ENCODE results near the gene GOLGA5. TPM values are rescaled to one million over a fixed set of nuclear protein-coding genes. Genes with fewer than 3 reads are reported as not detected.

Gene GOLGA5
- total and polyA plus RNA-seq, 2 of the 8 experiments (the other 6 are each of a cell fraction or from before 2014, with no cell fraction given), result 13.0 to 25.4 TPM

DNA sequence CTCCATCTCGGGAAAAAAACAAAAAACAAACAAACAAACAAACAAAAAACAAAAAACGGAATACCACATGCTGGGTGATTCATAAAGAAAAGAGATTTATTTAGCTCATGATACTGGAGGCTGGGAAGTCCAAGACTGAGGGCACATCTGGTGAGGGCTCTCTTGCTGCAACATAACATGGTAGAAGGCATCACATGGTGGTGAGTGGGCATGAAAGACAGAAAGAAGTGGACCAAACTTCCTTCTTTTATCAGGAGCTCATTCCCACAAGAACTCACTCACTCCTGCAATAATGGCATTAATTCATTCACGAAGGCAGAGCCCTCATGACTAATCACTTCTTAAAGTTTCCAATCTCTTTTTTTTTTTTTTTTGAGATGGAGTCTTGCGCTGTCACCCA, 37.7 kb upstream of the GOLGA5 start:
- H3K79me1 ChIP-seq (ENCODE audit: low read depth, low read length), result no peaks in the 10 kb centered on the region
- no peak overlapping the region for H3K4ac ChIP-seq (replicated peaks; ENCODE audit: insufficient read length, low read depth, low read length)
- no peak overlapping the region for H3K4me3 ChIP-seq (ENCODE audit: extremely low read depth in 1 of 4, insufficient read depth in 2 of 4, low read depth in 3 of 4, low read length in 4 of 4)
- WGBS, 2 experiments (ENCODE audit: extremely low coverage in 1 of 2, insufficient coverage in 1 of 2, insufficient read length in 1 of 2, insufficient replicate concordance in 2 of 2, low coverage in 1 of 2, low lambda C conversion rate in 2 of 2, missing lambda C conversion rate in 1 of 2), result 93% methylated on average over 3 of the region's 4 CpGs; no CpG with 5 or more reads in 1 of the 2 experiments
- H3K79me2 ChIP-seq (ENCODE audit: control insufficient read depth in 1 of 2, insufficient read depth in 2 of 2, low read length in 2 of 2), result no peaks in the 10 kb centered on the region
- CTCF ChIA-PET (ENCODE audit: partially characterized antibody), result interaction anchor here (1.1 kb wide), 1 partner anchor 148 kb away, joined by 3 read pairs; no protein-coding TSS in a partner anchor
- H3K23ac ChIP-seq (ENCODE audit: insufficient read length), result no peak overlapping the region
- no peak overlapping the region for H2BK120ac ChIP-seq (replicated peaks; ENCODE audit: low read depth, low read length)
- no peak overlapping the region for H2AK5ac ChIP-seq (ENCODE audit: low read depth, low read length)
- no peaks in the 10 kb centered on the region for H4K20me1 ChIP-seq (replicated peaks in 1 of 2; ENCODE audit: control insufficient read depth in 1 of 2, insufficient read depth in 2 of 2, low read length in 2 of 2)
- no peak overlapping the region for H2AFZ ChIP-seq (ENCODE audit: low read length)
- H4K5ac ChIP-seq (ENCODE audit: insufficient read length, low read depth, low read length), result no peak overlapping the region
- no peak overlapping the region for H2BK15ac ChIP-seq (ENCODE audit: low read length)
- DNase-seq (ENCODE audit: low read depth in 1 of 2, low spot score in 2 of 2), result no peak
- H3K23me2 ChIP-seq (ENCODE audit: low read depth, low read length), result no peaks in the 10 kb centered on the region
- no peak overlapping the region for H2BK12ac ChIP-seq (ENCODE audit: low read depth, low read length)
- H3K9me3 ChIP-seq (ENCODE audit: insufficient read depth in 2 of 2, low read depth in 1 of 2, low read length in 1 of 2), result no peaks in the 10 kb centered on the region
- H3K18ac ChIP-seq (ENCODE audit: extremely low read depth, low read length), result no peak overlapping the region
- no peak for FAIRE-seq
- no peak overlapping the region for H3K56ac ChIP-seq (replicated peaks; ENCODE audit: insufficient read length, low read depth, low read length)
- no peaks in the 10 kb centered on the region for H3K36me3 ChIP-seq (ENCODE audit: control insufficient read depth in 2 of 4, insufficient read depth in 4 of 4, low read length in 3 of 4)
- H3K27ac ChIP-seq (ENCODE audit: low read depth, low read length), result no peak overlapping the region
- no peak overlapping the region for H3K14ac ChIP-seq (ENCODE audit: insufficient read length)
- H3K4me2 ChIP-seq (ENCODE audit: insufficient read depth in 1 of 2, low read depth in 2 of 2, low read length in 2 of 2), result no peak overlapping the region
- no peaks in the 10 kb centered on the region for H3K4me1 ChIP-seq (replicated peaks in 1 of 4; ENCODE audit: control insufficient read depth in 3 of 4, insufficient read depth in 4 of 4, low read length in 3 of 4)
- no peak overlapping the region for H4K8ac ChIP-seq (ENCODE audit: extremely low read depth, insufficient read depth, low read length)
- H3K9ac ChIP-seq (replicated peaks in 1 of 4; ENCODE audit: extremely low read depth in 1 of 4, low read depth in 3 of 4, low read length in 3 of 4), result no peak overlapping the region
- no peak overlapping the region for H4K91ac ChIP-seq (replicated peaks; ENCODE audit: insufficient read length, low read length)
- H3K27me3 ChIP-seq (replicated peaks in 1 of 4; ENCODE audit: control insufficient read depth in 3 of 4, extremely low read depth in 1 of 4, insufficient read depth in 3 of 4, low read length in 3 of 4), result no peaks in the 10 kb centered on the region
- POLR2A ChIA-PET (ENCODE audit: partially characterized antibody), result no interaction called here
- no peak overlapping the region for H2BK5ac ChIP-seq (ENCODE audit: low read depth, low read length)
- no peak overlapping the region for H2BK20ac ChIP-seq (ENCODE audit: low read length)
- TF ChIP-seq CHD1 (IDR thresholded peaks at IDR 0.05; ENCODE audit: low read depth, low read length) (no peak), SP4 (IDR thresholded peaks at IDR 0.05; ENCODE audit: low read length) (no peak), GTF2F1 (IDR thresholded peaks at IDR 0.05; ENCODE audit: borderline replicate concordance, low read depth, low read length) (no peak), BRCA1 (IDR thresholded peaks at IDR 0.05; ENCODE audit: low read depth, low read length) (no peak), RBBP5 (IDR thresholded peaks at IDR 0.05; ENCODE audit: borderline replicate concordance, low read depth, low read length) (no peak), SUZ12 (IDR thresholded peaks at IDR 0.05; ENCODE audit: low read length) (no peak), HDAC2 (IDR thresholded peaks at IDR 0.05; ENCODE audit: borderline replicate concordance in 1 of 2, low read depth in 2 of 2, low read length in 2 of 2) (no peak), ATF2 (IDR thresholded peaks at IDR 0.05; ENCODE audit: low read length) (no peak), SIX5 (IDR thresholded peaks at IDR 0.05; ENCODE audit: low read depth, low read length) (no peak), CREB1 (IDR thresholded peaks at IDR 0.05) (no peak), RAD21 (IDR thresholded peaks at IDR 0.05 in 1 of 2, conservative IDR thresholded peaks at IDR 0.05 in 1 of 2; ENCODE audit: low read depth in 2 of 2, low read length in 2 of 2) (no peak), CHD2 (IDR thresholded peaks at IDR 0.05; ENCODE audit: low read length) (no peak), POLR2A (IDR thresholded peaks at IDR 0.05; ENCODE audit: control extremely low read depth in 1 of 2, low read depth in 2 of 2, low read length in 2 of 2) (no peak)
- TF ChIP-seq, protein P1, sequence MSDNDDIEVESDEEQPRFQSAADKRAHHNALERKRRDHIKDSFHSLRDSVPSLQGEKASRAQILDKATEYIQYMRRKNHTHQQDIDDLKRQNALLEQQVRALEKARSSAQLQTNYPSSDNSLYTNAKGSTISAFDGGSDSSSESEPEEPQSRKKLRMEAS (IDR thresholded peaks at IDR 0.05), result no peak
